Measurements from ENCODE around the gene ZNF410.

GRCh38 chr14:73873660-73874059 is 13.0 kb upstream of the ZNF410 start:
- TF ChIP-seq CTCF (IDR thresholded peaks at IDR 0.05) (no peak), EP300 (IDR thresholded peaks at IDR 0.05) (no peak), POLR2A (IDR thresholded peaks at IDR 0.05) (no peak)

All from ovary (tissue), 3 donors.